Thyroid gland (tissue), 4 donors: Measurements from ENCODE around the gene ZMIZ1. TPM values are rescaled to one million over a fixed set of nuclear protein-coding genes. Genes with fewer than 3 reads are reported as not detected.

ENCODE experiments used
- DNase-seq, 2 donors: peaks; one replicate each; pipeline ENCODE4 v3.0.0-alpha.2; 2019
- H3K27ac ChIP-seq, 3 donors: fragments of 200-600 bp; sonication (generic); 1 replicate in 2 of 3; 2 replicates in 1 of 3; pipeline ENCODE4 v1.5.1; 2016 to 2019; ENCODE audit warnings: mild to moderate bottlenecking in 1 of 3, moderate library complexity in 1 of 3
- H3K27me3 ChIP-seq: fragments of 200-600 bp; sonication (generic); one replicate; pipeline ENCODE4 v1.5.1; 2019
- H3K36me3 ChIP-seq, 2 donors: fragments of 200-600 bp; sonication (generic); one replicate each; pipeline ENCODE4 v1.5.1; 2016 to 2019
- H3K4me1 ChIP-seq, 2 donors: fragments of 200-600 bp; sonication (generic); one replicate each; pipeline ENCODE4 v1.5.1; 2017 to 2019
- H3K4me3 ChIP-seq, 3 donors: fragments of 200-600 bp; sonication (generic); replicated peaks in 1 of 3; 1 replicate in 2 of 3; 2 replicates in 1 of 3; pipeline ENCODE4 v1.5.1; 2016; ENCODE audit warnings: mild to moderate bottlenecking in 1 of 3
- H3K9me3 ChIP-seq: fragments of 200-600 bp; sonication (generic); one replicate; pipeline ENCODE4 v1.5.1; 2017
- POLR2A ChIP-seq, 2 donors: fragments of 450-650 bp; IDR thresholded peaks; one replicate each; pipeline ENCODE4 v1.6.1; 2017; ENCODE audit warnings: antibody characterized with exemption in 2 of 2, mild to moderate bottlenecking in 2 of 2, moderate library complexity in 1 of 2
- WGBS, 2 donors: methylation state at CpG; one replicate each; pipeline ENCODE4 v1.1.5; 2017; 5-methylcytosine and 5-hydroxymethylcytosine counted together
- intact Hi-C: fragments of 100-400 bp; cut with DNase I; formaldehyde crosslinking; loops from one replicate; pipeline ENCODE4 v1.15.1; 2023
- total RNA-seq, 4 donors: library from RNA; depleted of rRNA; stranded (reverse); fragments of >200 nt; gene quantifications; one replicate each; pipeline ENCODE4 v1.2.3, GENCODE V29; 2016
- TF ChIP-seq, protein P1 (sequence below), 6 experiments: fragments of 200-600 bp in 3 of 6; fragments of 450-650 bp in 3 of 6; sonication (generic) in 3 of 6; IDR thresholded peaks; one replicate each; pipeline ENCODE4 v1.5.1; 2016 to 2019; ENCODE audit warnings: antibody characterized with exemption in 6 of 6, mild to moderate bottlenecking in 2 of 6, inconsistent platforms in 1 of 6, moderate library complexity in 1 of 6

Gene ZMIZ1
- total RNA-seq, 4 donors from 2014 or later: 59.9 to 128 (median 94.4) TPM

DNA sequence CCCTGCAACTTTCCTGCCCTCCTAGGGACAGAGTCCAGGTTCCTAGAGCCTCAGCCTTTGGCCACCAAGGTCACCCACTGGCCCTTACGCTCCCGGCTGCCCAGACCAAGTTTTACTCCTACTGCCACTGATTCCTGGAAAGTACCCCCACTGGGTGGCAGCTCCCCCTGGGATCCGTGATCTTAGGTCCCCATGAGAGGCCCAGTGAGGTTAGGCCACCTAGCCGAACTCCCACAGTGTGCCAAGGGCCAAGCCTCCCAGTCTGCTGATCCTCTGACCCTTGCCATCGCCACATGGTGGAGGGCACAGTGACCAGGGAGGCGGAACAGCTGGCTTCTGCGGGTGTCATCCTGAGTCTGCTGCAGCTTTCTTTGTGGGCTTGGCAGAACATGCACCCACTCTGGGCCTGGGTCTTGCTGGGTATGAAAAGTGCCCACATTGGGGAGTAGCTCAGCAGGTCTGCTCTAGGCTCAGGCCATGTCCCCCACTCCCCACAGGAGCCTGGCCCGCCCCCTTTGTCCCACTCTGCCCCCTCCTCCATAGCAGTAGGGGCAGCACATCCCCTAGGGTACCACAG lies 238.0 kb downstream of the ZMIZ1 start:
- no peaks in the 10 kb centered on the region for H3K4me1 ChIP-seq
- no peak overlapping the region for H3K27ac ChIP-seq
- WGBS, 2 donors: 95 to 97% methylated on average over 3 to 6 of the region's 8 CpGs
- H3K9me3 ChIP-seq: no peaks in the 10 kb centered on the region
- intact Hi-C loops: no loop called here
- TF ChIP-seq, protein P1, sequence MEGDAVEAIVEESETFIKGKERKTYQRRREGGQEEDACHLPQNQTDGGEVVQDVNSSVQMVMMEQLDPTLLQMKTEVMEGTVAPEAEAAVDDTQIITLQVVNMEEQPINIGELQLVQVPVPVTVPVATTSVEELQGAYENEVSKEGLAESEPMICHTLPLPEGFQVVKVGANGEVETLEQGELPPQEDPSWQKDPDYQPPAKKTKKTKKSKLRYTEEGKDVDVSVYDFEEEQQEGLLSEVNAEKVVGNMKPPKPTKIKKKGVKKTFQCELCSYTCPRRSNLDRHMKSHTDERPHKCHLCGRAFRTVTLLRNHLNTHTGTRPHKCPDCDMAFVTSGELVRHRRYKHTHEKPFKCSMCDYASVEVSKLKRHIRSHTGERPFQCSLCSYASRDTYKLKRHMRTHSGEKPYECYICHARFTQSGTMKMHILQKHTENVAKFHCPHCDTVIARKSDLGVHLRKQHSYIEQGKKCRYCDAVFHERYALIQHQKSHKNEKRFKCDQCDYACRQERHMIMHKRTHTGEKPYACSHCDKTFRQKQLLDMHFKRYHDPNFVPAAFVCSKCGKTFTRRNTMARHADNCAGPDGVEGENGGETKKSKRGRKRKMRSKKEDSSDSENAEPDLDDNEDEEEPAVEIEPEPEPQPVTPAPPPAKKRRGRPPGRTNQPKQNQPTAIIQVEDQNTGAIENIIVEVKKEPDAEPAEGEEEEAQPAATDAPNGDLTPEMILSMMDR (IDR thresholded peaks at IDR 0.05): no peak
- TF ChIP-seq POLR2A (IDR thresholded peaks at IDR 0.05): no peak
- no peak overlapping the region for H3K4me3 ChIP-seq
- H3K27me3 ChIP-seq: no peaks in the 10 kb centered on the region
- no peak for DNase-seq
- peaks cover 93% of the 10 kb centered on the region in 2 donors for H3K36me3 ChIP-seq

DNA sequence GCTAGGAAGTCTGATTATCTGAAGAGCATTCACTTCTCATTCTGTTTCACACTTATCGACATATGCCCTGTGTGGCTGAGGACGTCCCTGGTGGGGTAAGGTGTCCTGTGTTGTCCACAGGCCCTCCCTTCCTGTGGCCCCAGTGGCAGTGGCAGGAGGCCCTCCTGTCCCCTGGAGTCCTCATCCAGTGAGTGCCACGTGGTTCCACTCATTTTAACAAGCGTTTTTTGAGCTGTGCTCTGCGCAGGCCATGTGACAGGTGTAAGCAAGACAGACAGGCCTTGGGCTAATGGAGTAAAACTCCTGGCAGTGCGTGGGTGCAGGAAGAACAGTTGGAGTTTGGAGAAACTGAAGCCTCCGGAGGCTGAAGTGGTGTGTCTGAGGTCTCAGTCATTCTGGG lies 239.2 kb downstream of the ZMIZ1 start:
- WGBS, 2 donors: 85 to 86% methylated on average over 7 of the region's 7 CpGs
- no peak for DNase-seq
- Histone ChIP-seq H3K4me1 (no peaks in the 10 kb centered on the region), H3K36me3 (peaks cover 92 to 94% of the 10 kb centered on the region in 2 donors), H3K4me3 (no peak overlapping the region), H3K9me3 (no peaks in the 10 kb centered on the region), H3K27ac (no peak overlapping the region), H3K27me3 (no peaks in the 10 kb centered on the region)
- intact Hi-C loops: no loop called here
- no peak for TF ChIP-seq POLR2A (IDR thresholded peaks at IDR 0.05)
- TF ChIP-seq, protein P1 (IDR thresholded peaks at IDR 0.05): no peak

GRCh38 chr10:79308969-79309665 lies 240.4 kb downstream of the ZMIZ1 start:
- Histone ChIP-seq H3K9me3 (no peaks in the 10 kb centered on the region), H3K27me3 (no peaks in the 10 kb centered on the region), H3K4me3 (no peak overlapping the region), H3K27ac (no peak overlapping the region), H3K4me1 (no peaks in the 10 kb centered on the region), H3K36me3 (peaks cover 82 to 93% of the 10 kb centered on the region in 2 donors)
- no peak for DNase-seq
- 90 to 96% methylated on average over 9 to 10 of the region's 14 CpGs for WGBS, 2 donors
- TF ChIP-seq POLR2A (IDR thresholded peaks at IDR 0.05): no peak
- TF ChIP-seq, protein P1 (IDR thresholded peaks at IDR 0.05): no peak
- intact Hi-C loops: no loop called here

DNA sequence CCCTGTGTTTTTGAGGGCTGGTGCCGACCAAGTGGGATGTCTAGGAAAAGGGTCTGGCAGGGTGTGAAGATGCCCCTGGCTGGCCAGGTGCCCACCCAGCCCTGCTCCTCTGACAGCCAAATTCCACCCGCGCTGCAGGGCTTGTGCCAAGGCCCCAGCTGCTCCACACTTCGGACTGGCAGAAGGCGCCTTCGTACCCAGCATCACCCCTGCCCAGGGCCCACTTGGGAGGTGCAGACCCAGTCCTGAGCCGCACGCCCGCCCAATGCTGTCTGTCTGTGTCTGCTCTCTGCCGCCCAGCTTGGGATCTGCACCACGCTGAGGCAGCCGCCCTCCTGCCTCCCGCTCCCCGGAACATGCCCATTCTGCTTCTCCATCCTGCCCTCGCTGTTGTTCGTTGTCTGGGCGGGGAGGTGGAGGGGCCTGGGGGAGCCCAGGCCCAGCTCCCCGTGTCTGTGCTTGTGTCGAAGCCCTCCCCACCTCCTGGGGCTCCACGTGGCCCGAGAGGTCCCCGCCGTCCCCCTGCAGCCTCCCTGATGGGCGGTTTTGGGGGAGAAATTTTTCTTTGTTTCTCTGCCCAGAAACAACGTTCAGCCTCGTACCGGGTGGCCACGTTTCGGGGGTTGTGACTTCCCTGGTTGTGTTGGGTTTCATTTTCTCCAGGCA lies 241.6 kb downstream of the ZMIZ1 start:
- no peaks in the 10 kb centered on the region for H3K4me1 ChIP-seq
- no peak for DNase-seq
- no peak overlapping the region for H3K27ac ChIP-seq
- no peaks in the 10 kb centered on the region for H3K9me3 ChIP-seq
- H3K4me3 ChIP-seq: no peak overlapping the region
- 93 to 96% methylated on average over 22 to 29 of the region's 29 CpGs for WGBS, 2 donors
- no peaks in the 10 kb centered on the region for H3K27me3 ChIP-seq
- peaks cover 71 to 87% of the 10 kb centered on the region in 2 donors for H3K36me3 ChIP-seq
- intact Hi-C loops: no loop called here
- TF ChIP-seq POLR2A (IDR thresholded peaks at IDR 0.05): no peak
- TF ChIP-seq, protein P1 (IDR thresholded peaks at IDR 0.05): no peak
